ENCODE results near the gene KAT6B. TPM values are rescaled to one million over a fixed set of nuclear protein-coding genes. Genes with fewer than 3 reads are reported as not detected.
"Not testable (repeated sequence)": the region's sequence is repeated elsewhere in the genome, so short reads cannot be mapped to it uniquely, and the experiment has no call there.

KAT6B gene
- total RNA-seq, result 10 to 100 TPM; 70.3 to 74.2 TPM
- 18.6 TPM for polyA plus RNA-seq (2013, experiment 1 of 2)
- 28.2 TPM for polyA plus RNA-seq (2013, experiment 2 of 2)
- total RNA-seq, result 18.9 to 215 (median 72.7) reads per million in 172 experiments

DNA sequence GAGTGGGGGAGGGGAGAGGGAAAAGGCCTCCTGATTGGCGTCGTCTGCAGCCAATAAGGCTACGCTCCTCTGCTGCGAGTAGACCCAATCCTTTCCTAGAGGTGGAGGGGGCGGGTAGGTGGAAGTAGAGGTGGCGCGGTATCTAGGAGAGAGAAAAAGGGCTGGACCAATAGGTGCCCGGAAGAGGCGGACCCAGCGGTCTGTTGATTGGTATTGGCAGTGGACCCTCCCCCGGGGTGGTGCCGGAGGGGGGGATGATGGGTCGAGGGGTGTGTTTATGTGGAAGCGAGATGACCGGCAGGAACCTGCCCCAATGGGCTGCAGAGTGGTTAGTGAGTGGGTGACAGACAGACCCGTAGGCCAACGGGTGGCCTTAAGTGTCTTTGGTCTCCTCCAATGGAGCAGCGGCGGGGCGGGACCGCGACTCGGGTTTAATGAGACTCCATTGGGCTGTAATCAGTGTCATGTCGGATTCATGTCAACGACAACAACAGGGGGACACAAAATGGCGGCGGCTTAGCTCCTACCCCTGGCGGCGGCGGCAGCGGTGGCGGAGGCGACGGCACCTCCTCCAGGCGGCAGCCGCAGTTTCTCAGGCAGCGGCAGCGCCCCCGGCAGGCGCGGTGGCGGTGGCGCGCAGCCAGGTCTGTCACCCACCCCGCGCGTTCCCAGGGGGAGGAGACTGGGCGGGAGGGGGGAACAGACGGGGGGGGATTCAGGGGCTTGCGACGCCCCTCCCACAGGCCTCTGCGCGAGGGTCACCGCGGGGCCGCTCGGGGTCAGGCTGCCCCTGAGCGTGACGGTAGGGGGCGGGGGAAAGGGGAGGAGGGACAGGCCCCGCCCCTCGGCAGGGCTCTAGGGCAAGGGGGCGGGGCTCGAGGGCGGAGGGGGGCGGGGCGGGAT lies at the start of gene KAT6B:
Gene KAT6B (plus strand): TSS at position 459 of the 903 bp plus-strand sequence. CDS start 16,258 bp downstream, outside the sequence.
- Histone ChIP-seq H3K27ac (ENCODE audit: low read depth in 1 of 2, low read length in 2 of 2) (peak within 1 kb of the TSS; percentile 88 to 97), H3K4me3 (ENCODE audit: low read length) (peak within 1 kb of the TSS; percentile 85), H3K27me3 (ENCODE audit: control insufficient read depth in 1 of 2, insufficient read depth in 2 of 2, low read length in 2 of 2) (no peaks in the 10 kb centered on the region), H3K4me1 (ENCODE audit: insufficient read depth, low read length) (peaks cover 40% of the 10 kb centered on the region), H3K36me3 (ENCODE audit: insufficient read depth, low read length) (no peaks in the 10 kb centered on the region), H3K9me3 (ENCODE audit: control insufficient read depth in 1 of 2, insufficient read depth in 1 of 2, low read length in 2 of 2) (no peaks in the 10 kb centered on the region)
- POLR2A ChIA-PET, result interaction anchor here (0.5 to 3.5 kb wide), 15 partner anchors 8 to 650 kb away, joined by 3 to 28 read pairs (median 4); partner anchors contain the start of genes SAMD8 and VDAC2
- TF ChIP-seq, protein P1, sequence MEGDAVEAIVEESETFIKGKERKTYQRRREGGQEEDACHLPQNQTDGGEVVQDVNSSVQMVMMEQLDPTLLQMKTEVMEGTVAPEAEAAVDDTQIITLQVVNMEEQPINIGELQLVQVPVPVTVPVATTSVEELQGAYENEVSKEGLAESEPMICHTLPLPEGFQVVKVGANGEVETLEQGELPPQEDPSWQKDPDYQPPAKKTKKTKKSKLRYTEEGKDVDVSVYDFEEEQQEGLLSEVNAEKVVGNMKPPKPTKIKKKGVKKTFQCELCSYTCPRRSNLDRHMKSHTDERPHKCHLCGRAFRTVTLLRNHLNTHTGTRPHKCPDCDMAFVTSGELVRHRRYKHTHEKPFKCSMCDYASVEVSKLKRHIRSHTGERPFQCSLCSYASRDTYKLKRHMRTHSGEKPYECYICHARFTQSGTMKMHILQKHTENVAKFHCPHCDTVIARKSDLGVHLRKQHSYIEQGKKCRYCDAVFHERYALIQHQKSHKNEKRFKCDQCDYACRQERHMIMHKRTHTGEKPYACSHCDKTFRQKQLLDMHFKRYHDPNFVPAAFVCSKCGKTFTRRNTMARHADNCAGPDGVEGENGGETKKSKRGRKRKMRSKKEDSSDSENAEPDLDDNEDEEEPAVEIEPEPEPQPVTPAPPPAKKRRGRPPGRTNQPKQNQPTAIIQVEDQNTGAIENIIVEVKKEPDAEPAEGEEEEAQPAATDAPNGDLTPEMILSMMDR (IDR thresholded peaks at IDR 0.05), result peak; percentile 32
- peaks cover 68% of the 10 kb centered on the region for H3K4me1 Mint-ChIP-seq (ENCODE audit: low read depth)
- no peaks in the 10 kb centered on the region for H3K27me3 Mint-ChIP-seq
- no peaks in the 10 kb centered on the region for H3K9me3 Mint-ChIP-seq
- peak within 1 kb of the TSS; percentile 90 for H3K27ac Mint-ChIP-seq
- peak within 1 kb of the TSS; percentile 94 for H3K4me3 Mint-ChIP-seq
- H3K36me3 Mint-ChIP-seq (ENCODE audit: low read depth), result peaks cover 12% of the 10 kb centered on the region
- ATAC-seq (ENCODE audit: poor library complexity), result peak; percentile 78
- intact Hi-C loops (cut with DNase I, micrococcal nuclease), result loop anchor here (1.0 to 10.0 kb wide), 14 partner anchors 89 to 1014 kb away; partner anchors contain the start of genes AP3M1 (in 2 of the 2), CAMK2G (in 2 of the 2), ADK (in 1 of the 2) and NDST2 (in 1 of the 2)
- DNase-seq, result peak; percentile 98 to 100 (median 100)
- CTCF ChIA-PET, result interaction anchor here (1.3 kb wide), 1 partner anchor 237 kb away, joined by 5 read pairs; no protein-coding TSS in a partner anchor

GRCh38 chr10:74778436-74779094 lies 47.8 kb upstream of the KAT6B start:
- Histone ChIP-seq H3K9me3 (ENCODE audit: control insufficient read depth in 1 of 2, insufficient read depth in 1 of 2, low read length in 2 of 2) (peaks cover 0 to 10% of the 10 kb centered on the region in 2 experiments), H3K36me3 (ENCODE audit: insufficient read depth, low read length) (no peaks in the 10 kb centered on the region), H3K27me3 (ENCODE audit: control insufficient read depth in 1 of 2, insufficient read depth in 2 of 2, low read length in 2 of 2) (no peaks in the 10 kb centered on the region), H3K4me1 (ENCODE audit: insufficient read depth, low read length) (no peaks in the 10 kb centered on the region), H3K4me3 (ENCODE audit: low read length) (no peak overlapping the region), H3K27ac (ENCODE audit: low read depth in 1 of 2, low read length in 2 of 2) (no peak overlapping the region)
- ATAC-seq (ENCODE audit: poor library complexity), result no peak
- no peaks in the 10 kb centered on the region for H3K4me1 Mint-ChIP-seq (ENCODE audit: low read depth)
- no peak overlapping the region for H3K27ac Mint-ChIP-seq
- no peak for DNase-seq
- intact Hi-C loops (cut with DNase I, micrococcal nuclease), result no loop called here
- CTCF ChIA-PET, result no interaction called here
- no peaks in the 10 kb centered on the region for H3K36me3 Mint-ChIP-seq (ENCODE audit: low read depth)
- POLR2A ChIA-PET, result no interaction called here
- peaks cover 10% of the 10 kb centered on the region for H3K9me3 Mint-ChIP-seq
- H3K27me3 Mint-ChIP-seq, result no peaks in the 10 kb centered on the region
- TF ChIP-seq, protein P1 (IDR thresholded peaks at IDR 0.05), result no peak
- H3K4me3 Mint-ChIP-seq, result no peak overlapping the region

- H3K9me3 Mint-ChIP-seq; H3K9me3 ChIP-seq (ENCODE audit: control insufficient read depth in 1 of 2, insufficient read depth in 1 of 2, low read length in 2 of 2); H3K4me3 ChIP-seq (ENCODE audit: low read length); DNase-seq; H3K36me3 Mint-ChIP-seq (ENCODE audit: low read depth); CTCF ChIA-PET; intact Hi-C loops (cut with DNase I, micrococcal nuclease); H3K27me3 ChIP-seq (ENCODE audit: control insufficient read depth in 1 of 2, insufficient read depth in 2 of 2, low read length in 2 of 2); ATAC-seq (ENCODE audit: poor library complexity); H3K36me3 ChIP-seq (ENCODE audit: insufficient read depth, low read length); H3K4me3 Mint-ChIP-seq; H3K27ac ChIP-seq (ENCODE audit: low read depth in 1 of 2, low read length in 2 of 2); H3K4me1 Mint-ChIP-seq (ENCODE audit: low read depth); H3K27ac Mint-ChIP-seq; H3K4me1 ChIP-seq (ENCODE audit: insufficient read depth, low read length); H3K27me3 Mint-ChIP-seq: not testable (repeated sequence)
- POLR2A ChIA-PET, result interaction anchor here (0.6 kb wide), 1 partner anchor 254 kb away, joined by 3 read pairs; no protein-coding TSS in a partner anchor
Measured at GRCh38 chr10:74781870-74782269, 44.5 kb upstream of the KAT6B start.

Data from CD4-positive, alpha-beta T cell (primary cell).